Activated T-helper 2 cell treated with anti-CD3 and anti-CD28 coated beads, Interferon-gamma antibody, Interleukin-2, Interleukin-4, amounts not matched to agents 10 μg/mL and 5 μg/mL and 100 μg/mL, durations not matched to agents 14 hours and 24 hours and 36 hours (primary cell): ENCODE measurements around the gene SULT1E1. TPM values are rescaled to one million over a fixed set of nuclear protein-coding genes. Genes with fewer than 3 reads are reported as not detected.

Source experiments
- DNase-seq: peaks from one replicate; pipeline ENCODE4 v3.0.0; 2021; ENCODE audit warnings: low spot score
- H3K27ac Mint-ChIP-seq: one replicate; pipeline ENCODE4 v1.8.0; 2021; ENCODE audit warnings: mixed read lengths
- H3K27me3 Mint-ChIP-seq: one replicate; pipeline ENCODE4 v1.8.0; 2021; ENCODE audit warnings: low read depth, mixed read lengths
- H3K36me3 Mint-ChIP-seq: one replicate; pipeline ENCODE4 v1.8.0; 2021; ENCODE audit warnings: low read depth, mixed read lengths
- H3K4me1 Mint-ChIP-seq: one replicate; pipeline ENCODE4 v1.8.0; 2021; ENCODE audit warnings: low read depth, mixed read lengths
- H3K4me3 Mint-ChIP-seq: one replicate; pipeline ENCODE4 v1.8.0; 2021; ENCODE audit warnings: low read depth, mild to moderate bottlenecking, moderate library complexity, mixed read lengths
- H3K9me3 Mint-ChIP-seq: one replicate; pipeline ENCODE4 v1.8.0; 2021; ENCODE audit warnings: mixed read lengths
- intact Hi-C: fragments of 100-400 bp; cut with micrococcal nuclease; formaldehyde crosslinking; loops from one replicate; pipeline ENCODE4 v1.15.1; 2023
- total RNA-seq: library from RNA; stranded (reverse); gene quantifications from 2 replicates; pipeline ENCODE4 v1.2.3, GENCODE V29; 2022

SULT1E1 gene
- total RNA-seq, 1 donor from 2014 or later = not detected

DNA sequence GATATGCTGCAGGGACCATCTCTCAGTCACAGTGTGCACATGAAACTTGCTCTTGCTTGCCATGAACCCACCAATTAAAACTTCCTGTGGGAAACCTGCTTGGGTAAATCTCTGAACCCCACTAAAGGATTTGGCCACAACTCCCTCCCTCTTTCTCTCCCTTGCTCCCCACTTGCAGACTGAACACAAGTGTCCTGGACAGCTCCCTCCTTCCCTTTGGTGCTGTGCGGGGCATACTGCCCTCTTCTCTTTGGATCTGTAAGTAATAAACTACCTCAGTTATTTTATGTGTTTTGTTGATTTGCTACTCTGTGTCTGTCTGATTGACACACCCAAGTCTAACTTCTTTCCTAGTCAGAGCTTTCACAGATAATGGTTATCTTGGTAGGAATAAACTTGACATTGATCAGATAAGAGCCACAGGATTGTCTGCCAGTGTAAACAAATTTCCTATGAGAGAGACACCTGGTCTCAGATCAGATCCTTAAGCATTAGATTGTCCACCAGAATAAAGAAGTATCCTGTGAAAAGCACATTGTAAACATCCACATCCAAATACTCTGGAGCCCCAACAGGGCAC lies 41.8 kb downstream of the SULT1E1 start:
- no peaks in the 10 kb centered on the region for H3K36me3 Mint-ChIP-seq
- H3K4me1 Mint-ChIP-seq = no peaks in the 10 kb centered on the region
- H3K9me3 Mint-ChIP-seq = no peaks in the 10 kb centered on the region
- no peak overlapping the region for H3K27ac Mint-ChIP-seq
- DNase-seq = no peak
- peaks cover 3% of the 10 kb centered on the region for H3K27me3 Mint-ChIP-seq
- no peak overlapping the region for H3K4me3 Mint-ChIP-seq
- intact Hi-C loops = no loop called here

DNA sequence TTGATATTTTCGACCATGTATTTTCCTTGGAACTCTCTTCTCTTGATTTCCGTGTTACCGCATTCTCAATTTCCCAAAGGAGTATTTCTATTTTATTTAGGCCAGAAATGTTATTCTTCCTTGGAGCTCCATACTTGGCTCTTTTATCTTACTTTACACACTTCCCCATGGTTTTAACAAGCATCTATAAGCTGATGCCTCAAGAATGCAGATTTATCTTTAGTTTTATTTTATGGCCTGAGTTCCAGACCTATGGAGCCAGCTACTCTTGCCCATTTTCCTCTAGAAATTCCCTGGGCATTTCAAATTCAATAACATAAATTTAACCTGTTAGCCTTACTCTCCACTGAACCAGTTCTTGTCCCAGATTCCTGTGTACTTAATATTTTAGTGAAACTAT lies 43.7 kb downstream of the SULT1E1 start:
- intact Hi-C loops = no loop called here
- Mint-ChIP-seq H3K4me1 (no peaks in the 10 kb centered on the region), H3K27me3 (peaks cover 3% of the 10 kb centered on the region), H3K27ac (no peak overlapping the region), H3K36me3 (no peaks in the 10 kb centered on the region), H3K4me3 (no peak overlapping the region), H3K9me3 (no peaks in the 10 kb centered on the region)
- DNase-seq = no peak

DNA sequence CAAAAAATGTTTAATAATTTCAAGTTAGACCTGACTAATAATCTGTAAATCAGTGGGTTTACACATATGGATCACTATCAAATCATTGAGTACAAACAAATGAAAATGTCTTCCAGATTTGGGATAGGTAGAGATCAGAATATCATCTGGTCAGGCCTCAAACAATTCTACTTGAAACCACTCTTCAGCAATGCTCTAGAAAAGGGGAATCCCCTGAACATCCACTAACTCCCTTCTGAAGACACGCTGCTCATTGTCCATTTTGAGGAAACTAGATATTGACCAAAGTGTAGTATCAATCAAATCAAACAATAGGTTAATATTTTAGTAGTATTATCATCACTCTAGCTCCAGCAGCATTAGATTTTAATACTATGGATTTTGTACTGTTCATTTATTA lies 46.3 kb downstream of the SULT1E1 start:
- Mint-ChIP-seq H3K36me3 (no peaks in the 10 kb centered on the region), H3K4me3 (no peak overlapping the region), H3K27ac (no peak overlapping the region), H3K27me3 (peaks cover 3% of the 10 kb centered on the region), H3K4me1 (no peaks in the 10 kb centered on the region), H3K9me3 (no peaks in the 10 kb centered on the region)
- no peak for DNase-seq
- intact Hi-C loops = no loop called here

DNA sequence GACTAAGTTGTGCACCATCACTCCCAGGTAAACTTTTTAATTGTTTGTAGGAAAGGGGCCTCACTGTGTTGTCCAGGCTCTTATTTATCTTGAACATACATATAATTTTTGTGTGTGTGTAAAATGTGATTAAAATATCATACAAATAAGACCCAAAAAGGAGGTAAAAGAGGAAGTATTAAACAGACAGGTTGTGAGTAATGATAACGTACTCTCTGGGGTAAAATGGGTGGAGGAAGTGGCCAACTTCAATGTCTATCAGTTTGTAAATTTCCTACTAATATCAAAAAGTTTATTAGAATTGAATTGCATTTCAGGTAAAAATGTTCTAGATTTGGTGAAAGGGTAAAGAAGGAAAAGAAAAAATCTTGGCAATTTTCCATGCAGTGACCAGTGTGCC lies 48.8 kb downstream of the SULT1E1 start:
- no peak for DNase-seq
- Mint-ChIP-seq H3K9me3 (no peaks in the 10 kb centered on the region), H3K4me1 (no peaks in the 10 kb centered on the region), H3K27ac (no peak overlapping the region), H3K4me3 (no peak overlapping the region), H3K36me3 (no peaks in the 10 kb centered on the region), H3K27me3 (no peaks in the 10 kb centered on the region)
- intact Hi-C loops = no loop called here

DNA sequence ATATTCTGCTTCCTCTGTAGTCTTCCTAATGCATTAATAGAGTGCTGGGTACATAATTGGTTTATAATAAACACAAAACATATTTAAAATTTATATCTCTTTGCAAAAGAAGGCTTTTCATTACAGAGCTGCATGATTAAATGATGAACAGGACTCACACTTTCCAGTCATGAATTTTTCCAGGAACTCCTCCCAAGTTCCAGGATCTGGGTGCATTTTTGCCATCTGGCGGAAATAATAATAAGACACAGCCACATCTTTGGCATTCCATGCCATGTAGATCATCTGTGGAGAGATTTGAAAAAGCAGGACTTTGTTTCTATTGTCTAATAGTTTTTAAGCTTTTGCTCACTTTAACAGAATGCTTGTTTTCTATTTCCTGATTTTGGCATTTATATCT lies 59.3 kb downstream of the SULT1E1 start:
- no peak for DNase-seq
- Mint-ChIP-seq H3K36me3 (no peaks in the 10 kb centered on the region), H3K4me3 (no peak overlapping the region), H3K27ac (no peak overlapping the region), H3K9me3 (no peaks in the 10 kb centered on the region), H3K4me1 (no peaks in the 10 kb centered on the region), H3K27me3 (no peaks in the 10 kb centered on the region)
- intact Hi-C loops = no loop called here

DNA sequence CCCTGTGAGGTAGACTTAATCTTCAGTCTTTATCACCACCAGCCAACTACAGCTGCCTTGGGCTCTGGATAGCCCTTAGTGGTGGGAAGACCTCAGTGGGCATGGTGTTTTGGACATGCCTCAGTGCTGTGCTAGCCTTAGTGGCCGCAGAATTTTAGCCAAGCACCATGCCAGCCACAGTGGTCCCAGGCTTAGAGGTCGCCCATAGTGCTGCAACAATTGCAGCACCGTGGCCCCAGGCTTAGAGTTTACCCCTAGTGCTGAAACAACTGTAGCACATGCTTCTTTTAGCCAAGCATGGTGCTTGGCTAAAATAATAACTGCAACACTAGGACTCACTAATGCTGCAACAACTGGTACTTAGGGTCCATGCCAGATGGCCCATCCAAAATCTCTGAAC lies 60.6 kb downstream of the SULT1E1 start:
- Mint-ChIP-seq H3K4me1 (no peaks in the 10 kb centered on the region), H3K36me3 (no peaks in the 10 kb centered on the region), H3K27me3 (no peaks in the 10 kb centered on the region), H3K27ac (no peak overlapping the region), H3K9me3 (no peaks in the 10 kb centered on the region), H3K4me3 (no peak overlapping the region)
- no peak for DNase-seq
- intact Hi-C loops = no loop called here

DNA sequence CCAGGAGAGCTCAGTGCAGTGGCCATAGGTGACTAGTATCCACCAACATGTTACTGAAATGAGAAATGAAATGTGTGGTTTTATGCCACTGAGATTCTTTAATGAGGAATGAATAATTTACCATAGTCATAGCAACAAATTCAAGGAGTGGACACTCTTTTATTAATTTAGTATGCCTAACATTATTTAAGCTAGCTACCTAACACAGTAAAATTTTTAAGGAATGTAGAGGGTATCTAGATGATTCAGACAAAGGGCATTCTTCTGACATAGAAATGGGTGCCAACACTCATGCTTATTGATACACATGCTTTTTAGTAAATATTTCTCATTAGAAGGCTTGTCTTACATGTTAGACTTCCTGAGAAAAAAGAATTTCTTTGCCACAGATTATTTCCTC lies 66.2 kb downstream of the SULT1E1 start:
- no peak overlapping the region for H3K27ac Mint-ChIP-seq
- no peak overlapping the region for H3K4me3 Mint-ChIP-seq
- H3K27me3 Mint-ChIP-seq = no peaks in the 10 kb centered on the region
- no peaks in the 10 kb centered on the region for H3K4me1 Mint-ChIP-seq
- DNase-seq = no peak
- intact Hi-C loops = no loop called here
- no peaks in the 10 kb centered on the region for H3K9me3 Mint-ChIP-seq
- H3K36me3 Mint-ChIP-seq = no peaks in the 10 kb centered on the region

Other genes with a start within 250 kb of the SULT1E1 start
- gene UGT2A2, start 220.5 kb downstream of the SULT1E1 start, total RNA-seq = not detected in 2 replicates
- not detected in 2 replicates for gene UGT2A1, start 206.9 kb downstream of the SULT1E1 start, total RNA-seq
- 0.11 and 0.25 TPM in 2 replicates for gene SULT1B1, start 99.5 kb downstream of the SULT1E1 start, total RNA-seq
- not detected in 2 replicates for gene CSN1S1, start 70.9 kb upstream of the SULT1E1 start, total RNA-seq
- not detected in 2 replicates for gene CSN2, start 105.6 kb upstream of the SULT1E1 start, total RNA-seq
- not detected in 2 replicates for gene STATH, start 135.8 kb upstream of the SULT1E1 start, total RNA-seq
- gene HTN3, start 168.3 kb upstream of the SULT1E1 start, total RNA-seq = not detected in 2 replicates
- gene HTN1, start 190.3 kb upstream of the SULT1E1 start, total RNA-seq = not detected in 2 replicates